ENCODE measurements around the gene CAMSAP2. TPM values are rescaled to one million over a fixed set of nuclear protein-coding genes. Genes with fewer than 3 reads are reported as not detected.

The CAMSAP2 gene
- total RNA-seq, 1 experiment from 2014 or later = 40.3 TPM

GRCh38 chr1:200856716-200857357, 118.1 kb downstream of the CAMSAP2 start:
- no peaks in the 10 kb centered on the region for H3F3A ChIP-seq (ENCODE audit: insufficient read depth, low read depth)
- H3K79me2 ChIP-seq (ENCODE audit: low read depth) = no peaks in the 10 kb centered on the region
- H3K27me3 ChIP-seq (ENCODE audit: insufficient read depth, low read depth) = no peaks in the 10 kb centered on the region
- intact Hi-C loops (cut with micrococcal nuclease; ENCODE audit: unreplicated experiment) = no loop called here
- H3K9me3 ChIP-seq (ENCODE audit: insufficient read depth, low read depth) = no peaks in the 10 kb centered on the region
- TF ChIP-seq, protein P1, sequence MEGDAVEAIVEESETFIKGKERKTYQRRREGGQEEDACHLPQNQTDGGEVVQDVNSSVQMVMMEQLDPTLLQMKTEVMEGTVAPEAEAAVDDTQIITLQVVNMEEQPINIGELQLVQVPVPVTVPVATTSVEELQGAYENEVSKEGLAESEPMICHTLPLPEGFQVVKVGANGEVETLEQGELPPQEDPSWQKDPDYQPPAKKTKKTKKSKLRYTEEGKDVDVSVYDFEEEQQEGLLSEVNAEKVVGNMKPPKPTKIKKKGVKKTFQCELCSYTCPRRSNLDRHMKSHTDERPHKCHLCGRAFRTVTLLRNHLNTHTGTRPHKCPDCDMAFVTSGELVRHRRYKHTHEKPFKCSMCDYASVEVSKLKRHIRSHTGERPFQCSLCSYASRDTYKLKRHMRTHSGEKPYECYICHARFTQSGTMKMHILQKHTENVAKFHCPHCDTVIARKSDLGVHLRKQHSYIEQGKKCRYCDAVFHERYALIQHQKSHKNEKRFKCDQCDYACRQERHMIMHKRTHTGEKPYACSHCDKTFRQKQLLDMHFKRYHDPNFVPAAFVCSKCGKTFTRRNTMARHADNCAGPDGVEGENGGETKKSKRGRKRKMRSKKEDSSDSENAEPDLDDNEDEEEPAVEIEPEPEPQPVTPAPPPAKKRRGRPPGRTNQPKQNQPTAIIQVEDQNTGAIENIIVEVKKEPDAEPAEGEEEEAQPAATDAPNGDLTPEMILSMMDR (conservative IDR thresholded peaks at IDR 0.05) = no peak
- TF ChIP-seq EZH2 (IDR thresholded peaks at IDR 0.05; ENCODE audit: low read depth) = no peak
- ChIA-PET CTCF (no interaction called here), POLR2A (ENCODE audit: unreplicated experiment) (no interaction called here)
- DNase-seq = no peak
- H2AFZ ChIP-seq = no peak overlapping the region
- no peak overlapping the region for H3K27ac ChIP-seq
- no peaks in the 10 kb centered on the region for H3K4me1 ChIP-seq (replicated peaks; ENCODE audit: insufficient read depth)
- no peak overlapping the region for H3K4me2 ChIP-seq
- BruUV-seq (replicated peaks) = no TSS peak
- no peak overlapping the region for H3K4me3 ChIP-seq
- peaks cover 34% of the 10 kb centered on the region for H3K36me3 ChIP-seq (ENCODE audit: low read depth)
- no peaks in the 10 kb centered on the region for H4K20me1 ChIP-seq (ENCODE audit: insufficient read depth)
- no peaks in the 10 kb centered on the region for H3K9me2 ChIP-seq (ENCODE audit: insufficient read depth)

DNA sequence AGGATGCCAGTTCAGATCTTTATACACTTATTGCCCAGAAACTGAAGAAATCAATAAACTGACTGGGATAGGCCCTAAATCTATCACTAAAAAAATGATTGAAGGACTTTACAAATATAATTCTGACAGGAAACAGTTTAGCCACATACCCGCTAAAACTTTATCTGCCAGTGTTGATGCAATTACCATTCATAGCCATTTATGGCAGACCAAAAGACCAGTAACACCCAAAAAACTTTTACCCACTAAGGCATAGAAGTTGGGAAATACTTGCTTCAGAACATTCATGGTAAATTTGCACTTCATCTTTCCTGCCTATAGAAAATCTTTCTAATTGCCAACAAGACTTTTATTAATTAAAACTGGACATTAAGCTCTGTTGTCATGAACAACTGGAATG, 119.1 kb downstream of the CAMSAP2 start:
- intact Hi-C loops (cut with micrococcal nuclease; ENCODE audit: unreplicated experiment) = no loop called here
- CTCF ChIA-PET = no interaction called here
- BruUV-seq (replicated peaks) = no TSS peak

DNA sequence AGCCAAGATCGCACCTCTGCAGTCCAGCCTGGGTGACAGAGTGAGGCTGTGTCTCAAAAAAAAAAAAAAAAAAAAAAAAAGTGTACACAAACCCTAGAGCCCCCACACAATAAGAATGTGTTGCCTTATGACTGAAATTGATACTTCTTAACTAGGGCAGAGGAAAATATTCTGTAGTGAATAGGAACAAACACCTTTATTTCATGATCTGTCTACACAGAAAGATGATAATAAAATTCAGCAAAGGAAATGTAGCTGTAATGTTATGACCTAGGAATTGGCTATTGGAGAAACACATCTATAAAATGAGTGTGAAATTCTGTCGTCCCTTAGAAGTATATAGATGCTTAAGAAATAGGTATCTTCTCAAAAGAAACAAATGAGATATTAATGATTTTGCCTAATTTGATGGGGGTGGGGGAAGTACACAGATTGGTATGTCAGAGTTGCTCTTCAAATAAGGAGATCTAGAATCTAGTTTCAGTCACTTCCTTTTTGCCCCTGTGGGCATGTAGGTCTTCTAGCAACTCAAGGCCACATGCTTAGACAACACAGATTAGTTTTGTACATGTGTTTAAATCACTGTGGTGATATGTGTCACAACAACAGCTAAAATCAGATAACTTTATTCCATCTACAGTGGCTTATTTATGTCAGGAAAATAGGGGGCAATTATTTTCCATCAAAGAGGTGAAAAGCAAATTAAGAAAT, 123.4 kb downstream of the CAMSAP2 start:
- no peak overlapping the region for H2AFZ ChIP-seq
- H3F3A ChIP-seq (ENCODE audit: insufficient read depth, low read depth) = peaks cover 7% of the 10 kb centered on the region; the same call in 1 of the 2 replicates
- no peaks in the 10 kb centered on the region for H3K9me3 ChIP-seq (ENCODE audit: insufficient read depth, low read depth)
- H3K36me3 ChIP-seq (ENCODE audit: low read depth) = peaks cover 16% of the 10 kb centered on the region; the same call in 1 of the 2 replicates
- no peak for DNase-seq
- no peak overlapping the region for H3K4me3 ChIP-seq
- no peaks in the 10 kb centered on the region for H3K9me2 ChIP-seq (ENCODE audit: insufficient read depth)
- H4K20me1 ChIP-seq (ENCODE audit: insufficient read depth) = no peaks in the 10 kb centered on the region
- no peak overlapping the region for H3K4me2 ChIP-seq
- TF ChIP-seq, protein P1 (conservative IDR thresholded peaks at IDR 0.05) = no peak
- H3K27ac ChIP-seq = no peak overlapping the region
- CTCF ChIA-PET = no interaction called here
- H3K27me3 ChIP-seq (ENCODE audit: insufficient read depth, low read depth) = no peaks in the 10 kb centered on the region
- no peaks in the 10 kb centered on the region for H3K79me2 ChIP-seq (ENCODE audit: low read depth)
- BruUV-seq (replicated peaks) = no TSS peak
- intact Hi-C loops (cut with micrococcal nuclease; ENCODE audit: unreplicated experiment) = no loop called here
- POLR2A ChIA-PET (ENCODE audit: unreplicated experiment) = no interaction called here
- no peaks in the 10 kb centered on the region for H3K4me1 ChIP-seq (replicated peaks; ENCODE audit: insufficient read depth)

More for the DNA sequence above, 119.1 kb downstream of the CAMSAP2 start:
- Histone ChIP-seq H4K20me1 (ENCODE audit: insufficient read depth) (no peaks in the 10 kb centered on the region), H3K4me2 (no peak overlapping the region), H3F3A (ENCODE audit: insufficient read depth, low read depth) (no peaks in the 10 kb centered on the region), H3K4me3 (no peak overlapping the region), H3K9me3 (ENCODE audit: insufficient read depth, low read depth) (no peaks in the 10 kb centered on the region), H3K27ac (no peak overlapping the region), H3K36me3 (ENCODE audit: low read depth) (peaks cover 30% of the 10 kb centered on the region), H3K4me1 (replicated peaks; ENCODE audit: insufficient read depth) (no peaks in the 10 kb centered on the region), H2AFZ (no peak overlapping the region), H3K9me2 (ENCODE audit: insufficient read depth) (no peaks in the 10 kb centered on the region), H3K27me3 (ENCODE audit: insufficient read depth, low read depth) (no peaks in the 10 kb centered on the region), H3K79me2 (ENCODE audit: low read depth) (no peaks in the 10 kb centered on the region)
- no peak for DNase-seq
- no peak for TF ChIP-seq EZH2 (IDR thresholded peaks at IDR 0.05; ENCODE audit: low read depth)
- TF ChIP-seq, protein P1 (conservative IDR thresholded peaks at IDR 0.05) = no peak
- POLR2A ChIA-PET (ENCODE audit: unreplicated experiment) = no interaction called here
